Esophagus mucosa (tissue), 1 donor: Measurements from ENCODE around the gene TMPRSS11B. TPM values are rescaled to one million over a fixed set of nuclear protein-coding genes. Genes with fewer than 3 reads are reported as not detected.
"Not testable (repeated sequence)": the region's sequence is repeated elsewhere in the genome, so short reads cannot be mapped to it uniquely, and the experiment has no call there.

Experiments used
- ATAC-seq: fragments of 200-7000 bp; cut with Tn5 transposase; one replicate; pipeline ENCODE4 v1.9.1; 2020
- total RNA-seq: library from RNA; stranded (reverse); gene quantifications from one replicate; pipeline ENCODE4 v1.2.4, GENCODE V29; 2023
- donor health status: DM: yes; HTN: yes; CAD: no.

TMPRSS11B gene, protein sequence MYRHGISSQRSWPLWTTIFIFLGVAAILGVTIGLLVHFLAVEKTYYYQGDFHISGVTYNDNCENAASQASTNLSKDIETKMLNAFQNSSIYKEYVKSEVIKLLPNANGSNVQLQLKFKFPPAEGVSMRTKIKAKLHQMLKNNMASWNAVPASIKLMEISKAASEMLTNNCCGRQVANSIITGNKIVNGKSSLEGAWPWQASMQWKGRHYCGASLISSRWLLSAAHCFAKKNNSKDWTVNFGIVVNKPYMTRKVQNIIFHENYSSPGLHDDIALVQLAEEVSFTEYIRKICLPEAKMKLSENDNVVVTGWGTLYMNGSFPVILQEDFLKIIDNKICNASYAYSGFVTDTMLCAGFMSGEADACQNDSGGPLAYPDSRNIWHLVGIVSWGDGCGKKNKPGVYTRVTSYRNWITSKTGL
- 36.9 TPM for total RNA-seq

DNA sequence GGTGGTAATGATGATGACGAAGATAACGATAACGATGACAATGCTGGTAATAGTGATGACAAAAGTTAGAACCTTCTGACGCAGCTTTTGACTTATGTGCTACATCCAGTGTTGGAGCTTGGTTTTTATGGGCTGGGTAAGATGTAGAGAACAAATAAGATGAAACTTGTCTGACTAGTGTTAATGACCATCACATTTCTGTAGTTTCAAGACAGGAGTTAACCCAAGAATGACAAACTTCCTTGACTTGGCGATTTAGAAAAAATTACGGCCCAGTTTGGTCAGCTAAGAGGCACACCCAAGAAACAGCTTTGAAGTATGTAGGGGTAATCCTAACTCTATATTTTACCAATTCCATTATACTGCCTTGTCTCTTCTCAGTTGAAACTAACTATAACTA lies at the start of gene TMPRSS11B:
TMPRSS11B (minus strand) TSS at position 101 of the 400 bp plus-strand sequence. CDS start 136 bp downstream, outside the sequence.
- peak; percentile 49 for ATAC-seq

DNA sequence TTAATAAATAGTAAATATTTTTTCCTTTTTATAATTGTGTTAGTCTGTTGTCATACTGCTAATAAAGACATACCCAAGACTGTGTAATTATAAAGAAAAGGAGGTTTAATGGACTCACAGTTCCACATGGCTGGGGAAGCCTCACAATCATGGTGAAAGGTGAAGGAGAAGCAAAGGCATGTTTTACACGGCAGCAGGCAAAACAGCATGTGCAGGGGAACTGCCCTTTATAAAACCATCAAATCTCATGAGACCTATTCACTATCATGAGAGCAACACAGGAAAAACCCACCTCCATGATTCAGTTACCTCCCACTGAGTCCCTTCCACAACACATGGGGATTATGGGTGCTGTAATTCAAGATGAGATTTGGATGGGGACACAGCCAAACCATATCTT lies 45.8 kb upstream of the TMPRSS11B start:
- no peak for ATAC-seq

DNA sequence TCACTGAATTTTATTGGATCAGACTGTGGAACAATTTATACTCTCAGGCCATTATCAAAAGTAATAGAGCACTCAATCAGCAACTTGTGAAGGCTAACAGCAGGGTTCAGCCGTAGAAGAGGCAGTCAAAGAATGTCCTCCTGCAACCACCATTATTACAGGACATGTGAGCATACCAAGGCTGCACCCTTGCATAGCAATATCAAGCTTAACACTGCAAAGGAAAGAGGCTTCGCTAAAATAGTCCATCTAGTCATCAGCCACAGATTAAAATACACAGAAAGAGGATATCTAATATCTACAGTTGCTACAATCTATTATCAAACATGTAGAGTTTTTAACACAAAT lies 42.9 kb upstream of the TMPRSS11B start:
- no peak for ATAC-seq

- no peak for ATAC-seq
Measured at GRCh38 chr4:68287704-68288392, 42.4 kb upstream of the TMPRSS11B start.

DNA sequence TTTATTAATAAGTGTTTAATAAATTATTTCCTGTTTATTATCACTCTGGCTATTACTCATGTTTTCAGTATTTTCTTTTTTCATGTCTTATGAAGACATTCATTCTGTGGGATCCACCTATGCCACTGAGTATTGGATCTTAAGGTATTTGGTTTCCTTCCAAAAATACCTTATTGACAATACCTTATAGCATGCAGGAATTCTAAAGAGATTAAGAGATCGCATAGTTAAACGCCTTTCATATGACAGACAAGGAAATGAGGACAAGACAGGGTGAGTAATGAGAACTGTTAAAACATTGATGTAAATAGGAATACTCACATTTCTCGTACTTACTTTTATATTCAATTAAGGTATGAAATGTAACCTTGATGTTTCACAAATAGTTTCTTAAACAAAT lies 38.2 kb upstream of the TMPRSS11B start:
- peak; percentile 93 for ATAC-seq

DNA sequence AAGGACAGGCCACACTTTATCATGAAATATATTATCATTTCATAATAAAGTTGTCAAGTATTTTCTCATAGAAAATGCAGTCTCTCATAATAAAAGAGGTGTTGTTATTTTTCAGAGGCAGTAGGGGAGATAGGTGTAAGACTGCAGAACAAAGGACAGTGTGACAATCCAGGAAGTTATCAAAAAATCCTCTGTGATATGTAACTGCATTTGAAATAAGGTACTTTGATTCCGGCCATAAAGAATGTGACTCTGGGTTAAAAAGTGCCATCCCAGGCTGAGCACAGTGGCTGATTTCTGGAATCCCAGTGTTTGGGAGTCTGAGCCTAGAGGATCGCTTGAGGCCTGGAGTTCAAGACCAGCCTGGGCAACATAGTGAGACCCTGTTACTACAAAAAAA lies 37.6 kb upstream of the TMPRSS11B start:
- no peak for ATAC-seq

- not testable (repeated sequence) for ATAC-seq
Measured at GRCh38 chr4:68281796-68282740, 36.6 kb upstream of the TMPRSS11B start.

GRCh38 chr4:68278029-68278428 lies 32.5 kb upstream of the TMPRSS11B start:
- no peak for ATAC-seq

DNA sequence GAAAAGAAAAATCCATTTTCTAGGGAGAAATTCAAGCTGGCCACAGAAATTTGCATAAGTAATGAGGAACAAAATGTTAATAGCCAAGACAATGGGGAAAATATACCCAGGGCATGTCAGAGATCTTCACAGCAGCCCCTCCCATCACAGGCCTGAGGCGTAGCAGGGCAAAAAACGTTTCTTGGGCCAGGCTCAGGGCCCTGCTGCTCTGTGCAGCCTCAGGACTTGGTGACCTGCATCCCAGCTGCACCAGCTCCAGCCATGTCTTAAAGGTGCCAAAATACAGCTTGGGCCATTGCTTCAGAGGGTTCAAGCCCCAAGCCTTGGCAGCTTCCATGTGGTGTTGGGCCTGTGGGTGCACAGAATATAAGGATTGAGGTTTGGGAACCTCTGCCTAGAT lies 32.1 kb upstream of the TMPRSS11B start:
- ATAC-seq: no peak

- no peak for ATAC-seq
Measured at GRCh38 chr4:68272860-68273259, 27.4 kb upstream of the TMPRSS11B start.

DNA sequence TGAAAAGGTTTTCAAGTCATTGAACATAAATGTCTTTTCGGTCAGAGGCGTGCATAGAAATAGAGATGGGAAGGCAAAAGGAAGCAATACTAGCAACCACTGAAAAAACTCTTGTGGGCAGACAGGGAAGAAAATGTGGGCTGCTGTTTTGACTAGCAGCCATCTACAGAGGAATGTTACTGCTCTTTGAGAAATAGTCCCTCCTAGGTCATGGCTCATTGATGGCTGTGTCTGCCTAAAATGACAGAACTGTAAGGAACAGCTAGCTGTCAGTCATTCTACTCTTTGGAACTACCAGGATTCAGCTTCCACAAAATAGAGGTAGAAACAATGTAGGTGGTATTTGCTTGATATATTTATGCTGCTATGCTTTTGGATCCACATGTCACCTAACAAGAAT lies 26.9 kb upstream of the TMPRSS11B start:
- no peak for ATAC-seq

- ATAC-seq: peak; percentile 77
Measured at GRCh38 chr4:68271851-68272357, 26.4 kb upstream of the TMPRSS11B start.

GRCh38 chr4:68267433-68267944 lies 22.0 kb upstream of the TMPRSS11B start:
- ATAC-seq: peak; percentile 17

- no peak for ATAC-seq
Measured at GRCh38 chr4:68264875-68265565, 19.5 kb upstream of the TMPRSS11B start.

GRCh38 chr4:68259191-68259590 lies 13.7 kb upstream of the TMPRSS11B start:
- peak; percentile 38 for ATAC-seq

DNA sequence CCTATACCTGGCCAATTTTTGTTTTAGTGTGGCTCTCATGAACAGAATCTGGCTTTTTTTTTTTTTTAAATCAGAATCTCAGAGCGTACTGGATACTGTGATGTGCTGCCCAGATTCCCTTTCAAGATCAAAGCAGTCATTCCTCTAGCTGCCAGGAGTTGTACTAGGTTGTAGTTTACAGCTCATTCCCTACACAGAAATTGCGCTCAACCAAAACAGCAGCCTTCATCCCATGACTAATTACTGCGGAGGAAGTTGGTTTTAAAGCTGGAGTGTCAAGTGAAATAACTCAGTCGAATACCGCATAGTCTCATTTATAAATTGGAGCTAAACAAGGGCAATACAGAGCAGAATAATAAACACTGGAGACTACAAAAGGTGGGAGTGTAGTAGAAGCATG lies 12.2 kb upstream of the TMPRSS11B start:
- ATAC-seq: peak; percentile 90

- no peak for ATAC-seq
Measured at GRCh38 chr4:68256284-68256683, 10.8 kb upstream of the TMPRSS11B start.

- no peak for ATAC-seq
Measured at GRCh38 chr4:68250151-68250930, 4.8 kb upstream of the TMPRSS11B start.

DNA sequence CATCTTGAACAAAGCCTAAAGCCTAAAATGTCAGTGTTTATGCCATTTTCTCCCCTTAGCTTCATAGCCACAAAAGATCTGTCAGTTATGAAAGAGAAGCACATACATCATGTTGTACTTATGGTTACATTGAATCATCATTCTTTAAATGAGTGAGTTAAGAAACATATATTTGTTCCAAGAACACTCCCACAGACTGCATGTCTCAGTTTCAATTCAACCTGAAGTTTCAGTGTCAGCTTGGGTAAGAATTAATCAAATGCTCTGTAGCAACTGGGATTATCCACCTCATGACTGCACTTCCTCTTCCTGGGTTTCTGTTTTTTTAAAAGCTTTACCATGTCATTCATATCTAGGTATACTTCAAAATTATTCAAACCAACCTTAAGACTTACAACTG lies 3.9 kb upstream of the TMPRSS11B start:
- ATAC-seq: peak; percentile 97

GRCh38 chr4:68240620-68241019 lies 4.9 kb downstream of the TMPRSS11B start:
- ATAC-seq: no peak

DNA sequence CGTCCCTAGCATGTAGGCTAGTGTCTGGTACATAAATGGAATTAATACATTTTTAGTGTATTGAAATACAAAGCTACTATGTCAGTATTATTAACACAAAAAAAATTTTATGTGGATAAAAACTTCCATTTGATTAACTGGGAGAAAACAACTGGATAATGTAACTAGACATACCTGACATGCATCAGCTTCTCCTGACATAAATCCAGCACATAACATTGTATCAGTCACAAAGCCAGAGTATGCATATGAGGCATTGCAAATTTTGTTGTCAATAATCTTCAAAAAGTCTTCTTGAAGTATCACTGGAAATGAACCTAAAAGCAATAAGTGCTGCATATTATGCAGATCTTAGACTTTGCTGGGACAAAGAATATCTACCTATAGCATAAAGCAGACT lies 16.9 kb downstream of the TMPRSS11B start:
- no peak for ATAC-seq
